Chondrocyte (in vitro differentiated cells): ENCODE data around the gene PSMD12. TPM values are rescaled to one million over a fixed set of nuclear protein-coding genes. Genes with fewer than 3 reads are reported as not detected.

ENCODE experiments used
- DNase-seq: peaks from one replicate; pipeline ENCODE4 v3.0.0; 2021; ENCODE audit warnings: mixed read lengths, low spot score
- H3K27ac Mint-ChIP-seq: one replicate; pipeline ENCODE4 v1.8.0; 2021; ENCODE audit warnings: mild to moderate bottlenecking, moderate library complexity, mixed read lengths; ENCODE audit not compliant: unreplicated experiment
- H3K27me3 Mint-ChIP-seq: 2 replicates; pipeline ENCODE4 v1.8.0; 2021; ENCODE audit warnings: low read depth, mixed read lengths
- H3K36me3 Mint-ChIP-seq: 2 replicates; pipeline ENCODE4 v1.8.0; 2021; ENCODE audit warnings: low read depth, mixed read lengths
- H3K4me1 Mint-ChIP-seq: 2 replicates; pipeline ENCODE4 v1.8.0; 2021; ENCODE audit warnings: low read depth, mild to moderate bottlenecking, mixed read lengths
- H3K4me3 Mint-ChIP-seq: one replicate; pipeline ENCODE4 v1.8.0; 2021; ENCODE audit warnings: mild to moderate bottlenecking, moderate library complexity, mixed read lengths; ENCODE audit not compliant: unreplicated experiment
- H3K9me3 Mint-ChIP-seq: 2 replicates; pipeline ENCODE4 v1.8.0; 2021; ENCODE audit warnings: low read depth, mixed read lengths
- CTCF ChIP-seq: fragments of 200-600 bp; sonication (generic); IDR thresholded peaks from 2 replicates; pipeline ENCODE4 v1.5.0; 2021; ENCODE audit warnings: antibody characterized with exemption, mild to moderate bottlenecking, moderate library complexity
- total RNA-seq: library from RNA; stranded (reverse); gene quantifications from 3 replicates; pipeline ENCODE4 v1.2.1, GENCODE V29; 2021

The PSMD12 gene
- total RNA-seq, 1 donor from 2014 or later = 44.2 TPM

- H3K27ac Mint-ChIP-seq = no peak overlapping the region
Measured at GRCh38 chr17:67294451-67295199, 71.8 kb downstream of the PSMD12 start.

GRCh38 chr17:67293251-67294203 is 72.8 kb downstream of the PSMD12 start:
- no peak for DNase-seq
- no peak overlapping the region for H3K4me3 Mint-ChIP-seq
- H3K9me3 Mint-ChIP-seq = no peaks in the 10 kb centered on the region
- no peak overlapping the region for H3K27ac Mint-ChIP-seq
- peak; percentile 87 for TF ChIP-seq CTCF
- no peaks in the 10 kb centered on the region for H3K36me3 Mint-ChIP-seq
- peaks cover 26% of the 10 kb centered on the region for H3K4me1 Mint-ChIP-seq
- no peaks in the 10 kb centered on the region for H3K27me3 Mint-ChIP-seq

More at GRCh38 chr17:67294451-67295199, 71.8 kb downstream of the PSMD12 start:
- no peak for DNase-seq
- no peaks in the 10 kb centered on the region for H3K27me3 Mint-ChIP-seq
- H3K4me3 Mint-ChIP-seq = no peak overlapping the region
- peaks cover 19% of the 10 kb centered on the region for H3K4me1 Mint-ChIP-seq
- no peaks in the 10 kb centered on the region for H3K36me3 Mint-ChIP-seq
- no peak for TF ChIP-seq CTCF
- no peaks in the 10 kb centered on the region for H3K9me3 Mint-ChIP-seq

DNA sequence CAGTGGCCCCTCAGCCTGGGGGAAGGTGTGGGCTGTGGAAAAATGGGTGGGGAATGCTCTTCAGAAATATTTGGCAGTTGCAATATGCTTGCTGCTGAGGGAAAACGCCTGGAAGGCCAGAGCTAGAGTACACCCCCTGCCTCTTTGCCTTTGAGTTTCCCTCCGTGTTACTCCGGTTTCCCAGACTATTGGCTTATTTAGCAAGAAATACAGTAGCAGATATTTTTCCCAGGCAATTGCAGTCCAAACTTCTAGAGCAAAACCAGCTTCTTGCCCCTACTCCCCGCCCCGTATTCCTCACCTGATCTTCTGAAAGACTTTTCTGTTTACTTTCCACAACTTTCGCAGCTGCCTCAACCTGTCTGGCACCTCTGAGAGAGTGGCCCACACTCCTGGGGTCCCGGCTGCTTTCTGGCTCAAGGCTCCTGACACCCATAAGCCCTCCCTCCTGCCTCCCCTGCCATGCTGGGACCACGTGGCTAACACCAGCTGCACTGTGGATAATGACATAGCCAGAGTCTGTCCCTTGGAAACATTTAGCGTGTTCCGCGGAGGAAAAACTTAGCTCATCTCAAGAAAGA is 75.6 kb downstream of the PSMD12 start:
- no peak for TF ChIP-seq CTCF
- Mint-ChIP-seq H3K4me3 (no peak overlapping the region), H3K9me3 (no peaks in the 10 kb centered on the region), H3K4me1 (peaks cover 26% of the 10 kb centered on the region), H3K27me3 (no peaks in the 10 kb centered on the region), H3K27ac (no peak overlapping the region), H3K36me3 (no peaks in the 10 kb centered on the region)
- DNase-seq = no peak

- H3K27me3 Mint-ChIP-seq = no peaks in the 10 kb centered on the region
- peaks cover 26% of the 10 kb centered on the region for H3K4me1 Mint-ChIP-seq
- no peak overlapping the region for H3K27ac Mint-ChIP-seq
- TF ChIP-seq CTCF = no peak
- no peaks in the 10 kb centered on the region for H3K9me3 Mint-ChIP-seq
- H3K4me3 Mint-ChIP-seq = no peak overlapping the region
- no peak for DNase-seq
- no peaks in the 10 kb centered on the region for H3K36me3 Mint-ChIP-seq
Measured at GRCh38 chr17:67290244-67290643, 76.1 kb downstream of the PSMD12 start.
